ENCODE results near the gene ELF4. TPM values are rescaled to one million over a fixed set of nuclear protein-coding genes. Genes with fewer than 3 reads are reported as not detected.

Gene ELF4
- total RNA-seq, 1 experiment from 2014 or later = 9.0 TPM

DNA sequence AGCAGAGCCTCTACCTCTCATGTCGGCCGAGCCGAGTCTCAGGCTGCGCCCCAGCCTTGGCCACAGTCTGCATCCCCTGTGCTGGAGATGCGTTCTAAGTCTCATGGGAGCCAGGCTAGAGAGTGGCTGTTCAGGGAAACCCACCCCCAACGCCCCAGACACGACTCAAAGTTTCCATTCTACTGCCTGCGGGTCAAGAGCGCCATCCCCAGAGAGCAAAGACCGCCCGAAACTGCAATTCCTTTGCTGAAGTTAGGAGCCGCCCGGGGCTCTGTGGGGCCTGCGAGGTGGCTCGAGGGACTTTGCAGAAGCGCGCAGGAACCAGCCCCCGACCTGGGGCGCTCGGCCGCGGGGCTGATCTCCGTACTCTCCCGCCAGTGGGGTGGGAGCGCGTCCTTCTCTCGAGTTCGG, 10.0 kb upstream of the ELF4 start:
- peak overlapping the region; percentile 42 for H3K4me3 ChIP-seq (ENCODE audit: low read depth, low read length, poor library complexity, severe bottlenecking)

DNA sequence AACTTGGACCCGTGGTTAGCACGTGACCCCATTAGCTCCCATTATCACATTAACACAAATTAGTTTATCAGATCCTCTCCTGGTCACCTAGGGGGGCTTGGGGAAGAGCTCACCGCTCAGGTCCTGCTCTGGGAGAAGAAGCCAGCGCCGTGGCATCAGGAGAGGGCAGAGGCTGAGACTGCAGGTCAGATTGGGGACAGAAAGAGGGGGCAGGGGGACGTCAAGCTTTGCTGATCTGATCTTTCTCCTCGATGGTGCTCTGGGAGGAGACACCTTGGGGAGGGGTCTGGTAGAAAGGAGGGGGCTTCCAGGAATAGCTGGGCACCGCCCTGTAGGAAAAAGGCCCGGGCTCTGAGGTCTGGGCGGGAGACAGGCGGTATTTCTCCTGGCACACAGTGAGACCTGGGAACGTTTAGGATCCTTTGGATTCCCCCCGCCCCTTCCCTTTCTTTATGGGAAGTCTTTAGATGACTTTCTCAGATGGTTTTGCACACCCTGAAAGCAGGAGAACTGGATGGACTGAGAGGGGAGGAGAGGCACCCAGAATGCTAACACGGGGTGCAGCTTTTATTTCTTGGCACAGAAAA, 9.1 kb upstream of the ELF4 start:
- intact Hi-C loops (cut with micrococcal nuclease; ENCODE audit: unreplicated experiment) = no loop called here
- Histone ChIP-seq H3K4me1 (ENCODE audit: insufficient read depth, low read length, poor library complexity, severe bottlenecking) (no peaks in the 10 kb centered on the region), H3K9me3 (ENCODE audit: low read depth, low read length, poor library complexity, severe bottlenecking) (no peaks in the 10 kb centered on the region), H3K36me3 (ENCODE audit: insufficient read depth, low read length, poor library complexity, severe bottlenecking) (no peaks in the 10 kb centered on the region), H3K27ac (ENCODE audit: low read depth, low read length, poor library complexity, severe bottlenecking) (no peak overlapping the region), H3K4me3 (ENCODE audit: low read depth, low read length, poor library complexity, severe bottlenecking) (no peak overlapping the region), H3K27me3 (replicated peaks; ENCODE audit: insufficient read depth, low read depth, low read length, poor library complexity) (no peaks in the 10 kb centered on the region)
- no peak for DNase-seq (ENCODE audit: low spot score)
- TF ChIP-seq, protein P1, sequence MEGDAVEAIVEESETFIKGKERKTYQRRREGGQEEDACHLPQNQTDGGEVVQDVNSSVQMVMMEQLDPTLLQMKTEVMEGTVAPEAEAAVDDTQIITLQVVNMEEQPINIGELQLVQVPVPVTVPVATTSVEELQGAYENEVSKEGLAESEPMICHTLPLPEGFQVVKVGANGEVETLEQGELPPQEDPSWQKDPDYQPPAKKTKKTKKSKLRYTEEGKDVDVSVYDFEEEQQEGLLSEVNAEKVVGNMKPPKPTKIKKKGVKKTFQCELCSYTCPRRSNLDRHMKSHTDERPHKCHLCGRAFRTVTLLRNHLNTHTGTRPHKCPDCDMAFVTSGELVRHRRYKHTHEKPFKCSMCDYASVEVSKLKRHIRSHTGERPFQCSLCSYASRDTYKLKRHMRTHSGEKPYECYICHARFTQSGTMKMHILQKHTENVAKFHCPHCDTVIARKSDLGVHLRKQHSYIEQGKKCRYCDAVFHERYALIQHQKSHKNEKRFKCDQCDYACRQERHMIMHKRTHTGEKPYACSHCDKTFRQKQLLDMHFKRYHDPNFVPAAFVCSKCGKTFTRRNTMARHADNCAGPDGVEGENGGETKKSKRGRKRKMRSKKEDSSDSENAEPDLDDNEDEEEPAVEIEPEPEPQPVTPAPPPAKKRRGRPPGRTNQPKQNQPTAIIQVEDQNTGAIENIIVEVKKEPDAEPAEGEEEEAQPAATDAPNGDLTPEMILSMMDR (conservative IDR thresholded peaks at IDR 0.05; ENCODE audit: low read depth, low read length) = no peak
- TF ChIP-seq EZH2 (IDR thresholded peaks at IDR 0.05; ENCODE audit: borderline replicate concordance, low read depth, low read length, poor library complexity, severe bottlenecking) = no peak
- ChIA-PET CTCF (no interaction called here), POLR2A (ENCODE audit: low non-redundant PET) (no interaction called here)
- BruUV-seq (replicated peaks) = no TSS peak

More for the DNA sequence above, 10.0 kb upstream of the ELF4 start:
- Histone ChIP-seq H3K9me3 (ENCODE audit: low read depth, low read length, poor library complexity, severe bottlenecking) (no peaks in the 10 kb centered on the region), H3K27ac (ENCODE audit: low read depth, low read length, poor library complexity, severe bottlenecking) (peak overlapping the region; percentile 65), H3K27me3 (replicated peaks; ENCODE audit: insufficient read depth, low read depth, low read length, poor library complexity) (no peaks in the 10 kb centered on the region), H3K4me1 (ENCODE audit: insufficient read depth, low read length, poor library complexity, severe bottlenecking) (no peaks in the 10 kb centered on the region), H3K36me3 (ENCODE audit: insufficient read depth, low read length, poor library complexity, severe bottlenecking) (no peaks in the 10 kb centered on the region)
- TF ChIP-seq, protein P1 (conservative IDR thresholded peaks at IDR 0.05; ENCODE audit: low read depth, low read length) = no peak
- TF ChIP-seq EZH2 (IDR thresholded peaks at IDR 0.05; ENCODE audit: borderline replicate concordance, low read depth, low read length, poor library complexity, severe bottlenecking) = no peak
- no peak for DNase-seq (ENCODE audit: low spot score)
- CTCF ChIA-PET = no interaction called here
- no TSS peak for BruUV-seq (replicated peaks)
- POLR2A ChIA-PET (ENCODE audit: low non-redundant PET) = no interaction called here
- intact Hi-C loops (cut with micrococcal nuclease; ENCODE audit: unreplicated experiment) = no loop called here

DNA sequence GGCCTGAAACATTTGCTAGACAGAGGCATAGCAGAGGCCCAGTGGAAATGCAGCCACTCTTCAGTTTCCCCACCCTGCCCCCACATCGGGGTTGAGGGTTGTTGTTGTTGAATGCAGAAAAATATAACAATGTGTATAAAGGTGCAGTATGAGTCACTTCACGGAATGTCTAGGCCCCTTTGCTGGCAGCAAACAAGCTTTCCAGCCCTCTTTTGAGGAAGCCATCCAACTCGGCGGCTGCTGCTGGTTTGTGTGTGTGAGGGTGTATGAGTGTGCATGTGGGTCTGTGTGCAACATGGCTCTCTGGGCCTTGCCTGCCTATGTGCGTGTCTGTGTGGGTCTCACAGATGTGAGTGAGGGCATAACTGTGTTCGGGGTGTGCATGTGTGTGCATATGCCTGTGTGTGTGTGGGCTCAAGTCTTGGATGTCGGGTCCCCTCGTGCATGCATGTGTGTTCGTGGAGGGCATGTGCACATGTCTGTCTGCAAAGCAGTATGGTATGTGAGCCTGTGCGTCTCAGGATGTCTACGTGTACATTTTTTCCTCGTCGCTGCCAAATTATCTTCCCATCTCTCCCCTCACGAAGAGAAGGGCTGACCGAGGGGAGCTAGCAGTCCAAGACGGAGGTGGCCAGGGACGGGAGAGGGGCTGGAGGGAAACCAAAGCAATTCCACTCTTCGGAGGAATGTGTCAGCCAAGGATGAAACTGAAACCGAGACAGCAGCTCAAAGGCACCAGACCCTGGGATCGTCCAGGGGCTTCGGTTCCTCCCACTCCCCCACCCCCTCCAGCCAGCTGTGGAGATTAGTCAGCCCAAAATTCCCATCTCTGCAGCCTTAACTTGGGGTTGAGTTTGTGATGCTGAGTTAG, 8.4 kb upstream of the ELF4 start:
- no peaks in the 10 kb centered on the region for H3K4me1 ChIP-seq (ENCODE audit: insufficient read depth, low read length, poor library complexity, severe bottlenecking)
- TF ChIP-seq EZH2 (IDR thresholded peaks at IDR 0.05; ENCODE audit: borderline replicate concordance, low read depth, low read length, poor library complexity, severe bottlenecking) = no peak
- TF ChIP-seq, protein P1 (conservative IDR thresholded peaks at IDR 0.05; ENCODE audit: low read depth, low read length) = no peak
- no peaks in the 10 kb centered on the region for H3K27me3 ChIP-seq (replicated peaks; ENCODE audit: insufficient read depth, low read depth, low read length, poor library complexity)
- H3K4me3 ChIP-seq (ENCODE audit: low read depth, low read length, poor library complexity, severe bottlenecking) = no peak overlapping the region
- ChIA-PET POLR2A (ENCODE audit: low non-redundant PET) (no interaction called here), CTCF (no interaction called here)
- H3K27ac ChIP-seq (ENCODE audit: low read depth, low read length, poor library complexity, severe bottlenecking) = no peak overlapping the region
- BruUV-seq (replicated peaks) = no TSS peak
- DNase-seq (ENCODE audit: low spot score) = no peak
- intact Hi-C loops (cut with micrococcal nuclease; ENCODE audit: unreplicated experiment) = no loop called here
- H3K9me3 ChIP-seq (ENCODE audit: low read depth, low read length, poor library complexity, severe bottlenecking) = no peaks in the 10 kb centered on the region
- no peaks in the 10 kb centered on the region for H3K36me3 ChIP-seq (ENCODE audit: insufficient read depth, low read length, poor library complexity, severe bottlenecking)
